AG04449 (cell line): ENCODE measurements around the gene FANCE.

ENCODE experiments used
- CTCF ChIA-PET: fragments of 350-600 bp; formaldehyde crosslinking; extraction: SDS; loops from one replicate; lab custom pipeline; 2021; ENCODE audit warnings: antibody characterized with exemption; lab: Yijun Ruan, JAX
- POLR2A ChIA-PET: fragments of 400-600, 350-600 bp; formaldehyde crosslinking; extraction: SDS; loops from one replicate; lab custom pipeline; 2020; ENCODE audit warnings: antibody characterized with exemption, inconsistent platforms; lab: Yijun Ruan, JAX
- DNase-seq: peaks from one replicate; pipeline ENCODE4 v3.0.0-alpha.2; 2010; ENCODE audit warnings: low read depth, low spot score
- H3K4me3 ChIP-seq: 2 replicates; pipeline ENCODE4 v1.5.1; 2011; ENCODE audit warnings: low read depth, mild to moderate bottlenecking, control low read depth, low read length
- TF ChIP-seq, protein P1 (sequence below): IDR thresholded peaks from one replicate; pipeline ENCODE4 v1.5.1; 2011; ENCODE audit warnings: mild to moderate bottlenecking, moderate library complexity, low read length, control low read depth, inconsistent platforms; ENCODE audit not compliant: insufficient read depth; ENCODE audit errors: missing control alignments

The FANCE gene

DNA sequence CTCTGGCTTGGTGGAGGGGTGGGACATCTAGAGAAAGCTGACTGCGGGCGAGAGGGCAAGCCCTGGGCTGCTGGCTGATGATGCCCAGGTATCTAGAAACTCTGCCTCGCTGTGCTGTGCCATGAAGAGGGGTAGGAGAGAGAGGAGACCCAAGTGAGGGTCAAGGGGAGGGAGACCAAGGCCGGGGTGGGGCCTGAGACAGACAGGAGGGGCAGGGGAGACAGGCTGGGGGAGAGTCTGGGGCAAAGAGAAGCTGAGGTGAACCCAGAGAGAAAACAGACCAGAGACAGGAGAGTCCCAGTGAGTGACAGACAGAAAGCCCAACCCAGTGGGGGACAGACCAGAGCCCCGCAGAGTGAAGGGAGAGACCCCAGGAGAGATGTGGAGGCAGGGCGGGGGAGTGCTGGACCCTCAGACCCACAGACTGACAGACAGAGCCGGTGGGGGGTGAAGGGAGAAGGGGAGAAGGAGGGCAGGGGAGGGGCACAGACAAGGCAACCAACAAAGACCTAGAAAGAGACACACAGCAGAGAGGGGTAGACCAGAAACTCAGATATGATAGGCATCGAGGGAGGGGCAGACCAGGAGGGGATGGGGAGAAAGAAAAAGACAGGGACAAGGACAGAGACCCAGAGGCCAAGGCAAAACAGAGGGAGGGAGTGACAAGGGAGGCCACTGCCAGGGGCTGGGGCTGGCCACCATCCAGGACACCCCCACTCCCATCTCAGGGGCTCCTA lies 38.9 kb downstream of the FANCE start:
- ChIA-PET CTCF (interaction anchor here (1.3 to 1.5 kb wide), 2 partner anchors 11 to 24 kb away, joined by 3 read pairs; no protein-coding TSS in a partner anchor), POLR2A (interaction anchor here (1.0 kb wide), 1 partner anchor 33 kb away, joined by 3 read pairs; no protein-coding TSS in a partner anchor)
- no peak for DNase-seq
- peak overlapping the region; percentile 8; the same call in 1 of the 2 replicates for H3K4me3 ChIP-seq
- TF ChIP-seq, protein P1, sequence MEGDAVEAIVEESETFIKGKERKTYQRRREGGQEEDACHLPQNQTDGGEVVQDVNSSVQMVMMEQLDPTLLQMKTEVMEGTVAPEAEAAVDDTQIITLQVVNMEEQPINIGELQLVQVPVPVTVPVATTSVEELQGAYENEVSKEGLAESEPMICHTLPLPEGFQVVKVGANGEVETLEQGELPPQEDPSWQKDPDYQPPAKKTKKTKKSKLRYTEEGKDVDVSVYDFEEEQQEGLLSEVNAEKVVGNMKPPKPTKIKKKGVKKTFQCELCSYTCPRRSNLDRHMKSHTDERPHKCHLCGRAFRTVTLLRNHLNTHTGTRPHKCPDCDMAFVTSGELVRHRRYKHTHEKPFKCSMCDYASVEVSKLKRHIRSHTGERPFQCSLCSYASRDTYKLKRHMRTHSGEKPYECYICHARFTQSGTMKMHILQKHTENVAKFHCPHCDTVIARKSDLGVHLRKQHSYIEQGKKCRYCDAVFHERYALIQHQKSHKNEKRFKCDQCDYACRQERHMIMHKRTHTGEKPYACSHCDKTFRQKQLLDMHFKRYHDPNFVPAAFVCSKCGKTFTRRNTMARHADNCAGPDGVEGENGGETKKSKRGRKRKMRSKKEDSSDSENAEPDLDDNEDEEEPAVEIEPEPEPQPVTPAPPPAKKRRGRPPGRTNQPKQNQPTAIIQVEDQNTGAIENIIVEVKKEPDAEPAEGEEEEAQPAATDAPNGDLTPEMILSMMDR: no peak

DNA sequence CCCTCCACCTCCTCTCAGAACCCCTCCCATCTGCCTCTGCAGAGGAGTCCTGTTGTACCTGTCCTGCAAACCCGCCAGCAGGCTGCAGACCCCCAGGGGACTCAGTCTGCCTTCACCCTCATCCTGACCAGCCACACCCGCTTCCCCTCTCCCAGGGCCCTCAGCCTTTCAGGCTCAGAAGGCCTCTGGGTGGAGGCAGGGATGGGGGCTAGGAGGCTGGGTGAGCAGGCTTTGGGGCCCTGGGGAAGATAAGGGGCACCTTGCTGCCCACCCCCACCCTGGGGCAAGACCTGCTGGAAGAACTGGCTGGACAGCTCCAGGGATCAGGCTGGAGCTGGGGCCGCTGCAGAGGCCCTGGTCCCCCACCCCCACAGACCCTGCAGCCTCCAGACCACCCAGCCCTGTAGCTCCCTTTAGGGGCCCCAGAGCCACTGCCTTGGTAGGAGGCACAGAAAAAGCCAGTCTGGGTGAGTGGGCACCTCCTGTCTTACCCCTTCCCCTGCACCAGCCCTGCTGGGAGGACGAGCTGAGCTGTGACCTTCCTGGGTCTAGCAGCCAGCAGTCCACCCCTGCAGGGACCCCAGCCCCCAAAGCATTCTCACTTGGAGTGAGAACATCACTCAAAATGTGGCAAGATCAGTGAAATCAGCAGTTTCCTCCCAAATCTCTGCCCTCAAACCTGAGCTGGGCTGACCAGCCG lies 39.6 kb downstream of the FANCE start:
- DNase-seq: no peak
- TF ChIP-seq, protein P1: no peak
- POLR2A ChIA-PET: interaction anchor here (0.6 to 1.2 kb wide), 3 partner anchors 18 to 77 kb away, joined by 3 to 4 read pairs (median 3); no protein-coding TSS in a partner anchor
- CTCF ChIA-PET: interaction anchor here (1.2 kb wide), 1 partner anchor 245 kb away, joined by 3 read pairs; the partner anchor contains the start of gene ARMC12
- no peak overlapping the region; the same call in 1 of the 2 replicates for H3K4me3 ChIP-seq

DNA sequence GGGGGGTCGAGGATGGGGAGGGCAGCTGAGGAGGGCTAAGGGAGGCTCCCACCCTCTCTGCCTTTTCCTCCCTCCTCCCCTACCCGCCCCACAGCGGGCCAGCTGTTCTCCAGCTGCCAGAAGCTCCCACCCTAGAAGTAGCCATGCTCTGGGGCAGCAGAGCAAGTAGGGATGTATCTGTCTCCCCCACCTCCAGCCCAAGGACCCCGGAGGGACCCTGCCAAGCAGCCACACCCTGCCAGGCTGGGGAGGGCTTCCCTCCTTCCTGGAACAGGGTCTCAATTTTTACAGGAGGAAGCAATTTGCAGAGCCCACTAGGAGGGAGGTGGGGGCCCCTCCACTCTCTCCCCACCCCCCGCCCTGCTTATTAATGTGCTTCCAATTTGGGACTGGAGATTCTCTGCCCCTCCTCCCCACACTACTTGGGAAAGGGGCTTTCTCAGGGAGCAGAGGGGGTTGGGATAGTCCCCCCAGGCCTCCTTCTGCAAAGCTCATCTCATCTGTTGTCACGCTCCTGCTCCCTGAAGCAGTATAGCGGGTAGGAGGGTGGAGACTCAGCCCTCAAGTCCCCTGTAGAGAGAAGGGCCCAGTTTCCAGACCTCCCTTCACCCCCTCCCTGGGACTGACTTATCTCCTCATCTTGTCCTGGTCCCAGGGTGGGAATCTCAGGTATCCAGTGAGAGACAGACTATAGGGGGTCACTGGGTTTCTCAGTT lies 40.3 kb downstream of the FANCE start:
- DNase-seq: no peak
- TF ChIP-seq, protein P1: no peak
- CTCF ChIA-PET: interaction anchor here (1.2 kb wide), 1 partner anchor 244 kb away, joined by 3 read pairs; the partner anchor contains the start of gene ARMC12
- POLR2A ChIA-PET: interaction anchor here (0.6 to 1.2 kb wide), 3 partner anchors 19 to 77 kb away, joined by 3 to 4 read pairs (median 3); no protein-coding TSS in a partner anchor
- H3K4me3 ChIP-seq: peak overlapping the region; percentile 8

DNA sequence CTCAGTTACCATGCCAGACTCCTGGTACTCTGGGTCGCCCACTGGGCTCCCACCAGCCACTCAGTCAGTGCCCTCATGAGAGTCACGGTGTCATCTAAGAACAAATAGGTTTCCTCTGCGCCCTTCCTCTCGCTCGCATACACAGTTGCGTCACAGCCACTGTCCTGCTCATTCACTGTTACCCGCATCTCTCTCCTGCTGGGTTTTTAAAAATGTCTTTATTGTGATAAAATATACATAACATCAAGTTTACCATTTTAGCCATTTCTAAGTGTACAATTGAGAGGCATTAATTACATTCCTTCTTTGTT lies 40.8 kb downstream of the FANCE start:
- ChIA-PET CTCF (interaction anchor here (1.2 kb wide), 1 partner anchor 244 kb away, joined by 3 read pairs; the partner anchor contains the start of gene ARMC12), POLR2A (no interaction called here)
- H3K4me3 ChIP-seq: no peak overlapping the region
- TF ChIP-seq, protein P1: no peak
- no peak for DNase-seq

DNA sequence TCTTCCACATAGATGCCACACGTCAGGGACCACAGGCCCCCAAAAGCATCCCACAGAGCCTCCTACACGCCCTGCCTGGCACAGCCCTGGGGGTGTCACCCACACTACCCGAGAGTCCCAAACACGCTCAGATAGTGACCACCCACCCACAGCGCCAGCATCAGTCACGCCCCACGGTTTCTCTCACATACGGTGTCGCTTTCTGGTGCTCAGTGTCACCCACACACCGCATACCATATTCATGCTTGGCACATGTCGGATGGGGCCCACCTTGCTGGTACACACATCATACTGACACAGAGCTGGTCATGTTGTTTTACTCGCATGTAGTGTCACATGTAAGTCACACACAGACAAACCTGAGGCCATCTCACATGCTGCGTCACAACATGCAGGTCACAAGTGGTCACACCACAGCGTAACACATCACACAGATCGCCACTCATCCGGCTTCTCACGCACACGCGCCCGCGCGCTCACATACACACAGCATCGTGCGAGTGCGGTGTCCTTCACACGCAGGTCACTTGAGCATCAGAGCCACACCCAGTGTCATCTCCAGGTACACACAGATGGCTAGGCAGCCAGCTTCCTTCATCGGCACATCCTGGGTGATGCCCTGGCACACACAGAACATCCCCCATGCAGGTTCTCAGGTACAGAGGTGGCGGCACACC lies 41.3 kb downstream of the FANCE start:
- POLR2A ChIA-PET: no interaction called here

More for the DNA sequence above, 41.3 kb downstream of the FANCE start:
- peak overlapping the region; percentile 77 for H3K4me3 ChIP-seq
- no peak for DNase-seq
- CTCF ChIA-PET: no interaction called here
- TF ChIP-seq, protein P1: no peak
